Testis (tissue), 2 donors: ENCODE measurements around the gene CNOT10.

Experiments
- POLR2A ChIP-seq: fragments of 450-650 bp; IDR thresholded peaks from one replicate; pipeline ENCODE4 v1.6.1; 2017; ENCODE audit warnings: antibody characterized with exemption, mild to moderate bottlenecking, moderate library complexity
- TF ChIP-seq, protein P1 (sequence below), 3 experiments: fragments of 450-650 bp in 2 of 3; fragments of 200-600 bp in 1 of 3; sonication (generic) in 1 of 3; IDR thresholded peaks; one replicate each; pipeline ENCODE4 v1.5.1; 2016 to 2019; ENCODE audit warnings: antibody characterized with exemption in 3 of 3, mild to moderate bottlenecking in 2 of 3, moderate library complexity in 1 of 3

DNA sequence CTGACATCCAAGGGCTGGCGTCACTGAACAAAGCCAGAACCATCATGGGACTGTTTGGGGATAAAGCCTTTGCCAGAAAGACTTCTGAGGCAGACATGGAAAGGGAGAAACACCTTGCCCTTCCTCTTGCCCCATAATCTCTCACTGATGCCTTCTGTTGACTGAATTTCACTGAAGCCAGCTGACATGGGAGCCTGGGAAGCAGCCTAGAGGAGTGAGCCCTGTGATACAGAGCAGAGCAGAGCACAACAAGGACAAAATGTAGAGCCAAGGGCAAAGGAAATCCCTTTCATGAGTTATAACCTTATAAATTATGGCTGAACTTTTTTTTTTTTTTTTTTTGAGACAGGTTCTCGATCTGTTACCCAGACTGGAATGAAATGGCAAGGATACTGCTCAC, 9.8 kb upstream of the CNOT10 start:
- TF ChIP-seq, protein P1, sequence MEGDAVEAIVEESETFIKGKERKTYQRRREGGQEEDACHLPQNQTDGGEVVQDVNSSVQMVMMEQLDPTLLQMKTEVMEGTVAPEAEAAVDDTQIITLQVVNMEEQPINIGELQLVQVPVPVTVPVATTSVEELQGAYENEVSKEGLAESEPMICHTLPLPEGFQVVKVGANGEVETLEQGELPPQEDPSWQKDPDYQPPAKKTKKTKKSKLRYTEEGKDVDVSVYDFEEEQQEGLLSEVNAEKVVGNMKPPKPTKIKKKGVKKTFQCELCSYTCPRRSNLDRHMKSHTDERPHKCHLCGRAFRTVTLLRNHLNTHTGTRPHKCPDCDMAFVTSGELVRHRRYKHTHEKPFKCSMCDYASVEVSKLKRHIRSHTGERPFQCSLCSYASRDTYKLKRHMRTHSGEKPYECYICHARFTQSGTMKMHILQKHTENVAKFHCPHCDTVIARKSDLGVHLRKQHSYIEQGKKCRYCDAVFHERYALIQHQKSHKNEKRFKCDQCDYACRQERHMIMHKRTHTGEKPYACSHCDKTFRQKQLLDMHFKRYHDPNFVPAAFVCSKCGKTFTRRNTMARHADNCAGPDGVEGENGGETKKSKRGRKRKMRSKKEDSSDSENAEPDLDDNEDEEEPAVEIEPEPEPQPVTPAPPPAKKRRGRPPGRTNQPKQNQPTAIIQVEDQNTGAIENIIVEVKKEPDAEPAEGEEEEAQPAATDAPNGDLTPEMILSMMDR (IDR thresholded peaks at IDR 0.05) = no peak
- TF ChIP-seq POLR2A = no peak
